A549 (cell line): ENCODE results near the gene PDGFB. TPM values are rescaled to one million over a fixed set of nuclear protein-coding genes. Genes with fewer than 3 reads are reported as not detected.
A peak's percentile ranks its signal among the peaks of the same experiment; 100 is the strongest.

Experiments used
- ATAC-seq, 2 experiments: fragments of 200-7000 bp in 1 of 2; fragments of >200 bp in 1 of 2; cut with Nextera tagmentation in 1 of 2; cut with Tn5 transposase in 1 of 2; 3 replicates each; pipeline versions ENCODE4 v1.8.0 to v1.9.1; 2018 to 2020; ENCODE audit warnings: mild to moderate bottlenecking in 1 of 2, moderate library complexity in 1 of 2
- CTCF ChIA-PET: fragments of 300-600 bp; sonication (Branson Sonifier 250); formaldehyde crosslinking; extraction: SDS; loops from one replicate; lab custom pipeline; 2021; ENCODE audit warnings: antibody characterized with exemption, inconsistent platforms; lab: Yijun Ruan, JAX
- POLR2A ChIA-PET: fragments of 350-600 bp; formaldehyde crosslinking; extraction: SDS; loops from one replicate; lab custom pipeline; 2021; ENCODE audit warnings: antibody characterized with exemption, inconsistent platforms; lab: Yijun Ruan, JAX
- DNase-seq, 2 experiments: peaks; one replicate each; pipeline versions ENCODE4 v3.0.0 to v3.0.0-alpha.2; 2011 to 2016; ENCODE audit warnings: low read depth in 1 of 2, low spot score in 1 of 2
- FAIRE-seq: peaks from 2 replicates; lab custom pipeline; 2011; peaks lifted over from hg19 to GRCh38; lab: Jason Lieb, UNC
- H3K27ac ChIP-seq, 2 experiments: fragments of >200 bp; sonication (Bioruptor Twin); formaldehyde crosslinking; 3 replicates each; pipeline ENCODE4 v1.5.1; 2016 to 2017
- H3K4me1 ChIP-seq: fragments of >200 bp; sonication (Bioruptor Twin); formaldehyde crosslinking; 3 replicates; pipeline ENCODE4 v1.6.1; 2016
- H3K4me2 ChIP-seq: fragments of >200 bp; sonication (Bioruptor Twin); formaldehyde crosslinking; 3 replicates; pipeline ENCODE4 v1.6.1; 2016
- H3K4me3 ChIP-seq: fragments of >200 bp; sonication (Bioruptor Twin); formaldehyde crosslinking; 3 replicates; pipeline ENCODE4 v1.5.1; 2016
- H3K9me3 ChIP-seq: fragments of >200 bp; sonication (Bioruptor Twin); formaldehyde crosslinking; 3 replicates; pipeline ENCODE4 v1.6.1; 2016
- BHLHE40 ChIP-seq: IDR thresholded peaks from 2 replicates; pipeline ENCODE4 v1.6.1; 2012; ENCODE audit warnings: low read depth, low read length, inconsistent platforms
- CBX2 ChIP-seq: fragments of 200-600 bp; sonication (generic); IDR thresholded peaks from 2 replicates; pipeline ENCODE4 v1.6.1; 2016; ENCODE audit warnings: low read depth, mild to moderate bottlenecking, borderline replicate concordance
- CHD4 ChIP-seq: fragments of 200-600 bp; sonication (generic); IDR thresholded peaks from 2 replicates; pipeline ENCODE4 v1.6.1; 2016; ENCODE audit warnings: antibody characterized with exemption, mild to moderate bottlenecking, borderline replicate concordance
- E2F6 ChIP-seq: IDR thresholded peaks from 2 replicates; pipeline ENCODE4 v1.6.1; 2012; ENCODE audit warnings: low read depth, borderline replicate concordance
- EP300 ChIP-seq, 2 experiments: fragments of >200 bp; sonication (Bioruptor Twin); formaldehyde crosslinking; IDR thresholded peaks; 2 replicates in 1 of 2; 3 replicates in 1 of 2; pipeline ENCODE4 v1.6.1; 2016 to 2017
- FOSL2 ChIP-seq, 2 experiments: fragments of 450-650 bp in 1 of 2; fragments of >200 bp in 1 of 2; sonication (Bioruptor Twin) in 1 of 2; formaldehyde crosslinking; IDR thresholded peaks; 2 replicates each; pipeline versions ENCODE4 v1.5.0 to v1.6.1; 2016 to 2020; ENCODE audit warnings: mild to moderate bottlenecking in 1 of 2, moderate library complexity in 1 of 2
- HOXB5 ChIP-seq: fragments of 250-450 bp; sonication (Bioruptor Pico); IDR thresholded peaks from 2 replicates; pipeline ENCODE4 v1.5.0; 2020; ENCODE audit warnings: mild to moderate bottlenecking, moderate library complexity
- REST ChIP-seq: fragments of 200-600 bp; sonication (generic); IDR thresholded peaks from 2 replicates; pipeline ENCODE4 v1.6.1; 2016; ENCODE audit warnings: antibody characterized with exemption, mild to moderate bottlenecking, moderate library complexity
- RFX5 ChIP-seq: fragments of 450-650 bp; IDR thresholded peaks from 2 replicates; pipeline ENCODE4 v1.7.1; 2014; ENCODE audit warnings: antibody characterized with exemption, mild to moderate bottlenecking, moderate library complexity
- SREBF2 ChIP-seq: fragments of 450-650 bp; IDR thresholded peaks from 2 replicates; pipeline ENCODE4 v1.6.1; 2014; ENCODE audit warnings: mild to moderate bottlenecking, moderate library complexity
- TFCP2L1 ChIP-seq: fragments of 250-450 bp; sonication (Bioruptor Pico); IDR thresholded peaks from 2 replicates; pipeline ENCODE4 v1.5.0; 2021; ENCODE audit warnings: mild to moderate bottlenecking
- TP53 ChIP-seq: fragments of 250-450 bp; sonication (Bioruptor Pico); IDR thresholded peaks from 2 replicates; pipeline ENCODE4 v1.5.0; 2021; ENCODE audit warnings: mild to moderate bottlenecking, moderate library complexity
- ZC3H11A ChIP-seq: fragments of 450-650 bp; IDR thresholded peaks from 2 replicates; pipeline ENCODE4 v1.6.1; 2014; ENCODE audit warnings: antibody characterized with exemption, mild to moderate bottlenecking
- ZFP36 ChIP-seq: fragments of 450-650 bp; IDR thresholded peaks from 2 replicates; pipeline ENCODE4 v1.6.1; 2014; ENCODE audit warnings: borderline replicate concordance; ENCODE audit not compliant: partially characterized antibody
- ZNF302 ChIP-seq: fragments of 250-450 bp; sonication (Bioruptor Pico); IDR thresholded peaks from 2 replicates; pipeline ENCODE4 v1.9.0; 2021; ENCODE audit warnings: inconsistent platforms, mild to moderate bottlenecking, moderate library complexity
- ZSCAN20 ChIP-seq: fragments of 250-450 bp; sonication (Bioruptor Pico); IDR thresholded peaks from 2 replicates; pipeline ENCODE4 v1.8.0; 2022; ENCODE audit warnings: mild to moderate bottlenecking, moderate library complexity
- WGBS: methylation state at CpG from one replicate; pipeline ENCODE4 v1.1.6; 2017; ENCODE audit errors: missing lambda C conversion rate; 5-methylcytosine and 5-hydroxymethylcytosine counted together
- polyA plus RNA-seq, 4 experiments: library from polyadenylated mRNA; depleted of rRNA in 3 of 4; stranded (reverse); fragments of >200 nt; fragmentation: RNase III in 1 of 4; extraction: RNeasy Plus Mini Kit Qiagen cat#74134 plus additional on column Dnase treatment in 1 of 4; gene quantifications; 2 replicates in 3 of 4; 3 replicates in 1 of 4; pipeline ENCODE4 v1.2.3, GENCODE V29; 2011 to 2017
- TF ChIP-seq, protein P1 (sequence below): IDR thresholded peaks from 2 replicates; pipeline ENCODE4 v1.6.1; 2012
- TF ChIP-seq, protein P2 (sequence below): fragments of >200 bp; sonication (Bioruptor Twin); formaldehyde crosslinking; IDR thresholded peaks from 3 replicates; pipeline ENCODE4 v1.5.1; 2016
- TF ChIP-seq, protein P3 (sequence below): fragments of >200 bp; sonication (Bioruptor Twin); formaldehyde crosslinking; IDR thresholded peaks from 2 replicates; pipeline ENCODE4 v1.6.1; 2016

PDGFB gene
- polyA plus RNA-seq, 2 of the 4 experiments (the other 2 are of a cell fraction), result 2.1 to 4.5 TPM

GRCh38 chr22:39221999-39222686 lies 22.6 kb downstream of the PDGFB start:
- TF ChIP-seq, protein P1, sequence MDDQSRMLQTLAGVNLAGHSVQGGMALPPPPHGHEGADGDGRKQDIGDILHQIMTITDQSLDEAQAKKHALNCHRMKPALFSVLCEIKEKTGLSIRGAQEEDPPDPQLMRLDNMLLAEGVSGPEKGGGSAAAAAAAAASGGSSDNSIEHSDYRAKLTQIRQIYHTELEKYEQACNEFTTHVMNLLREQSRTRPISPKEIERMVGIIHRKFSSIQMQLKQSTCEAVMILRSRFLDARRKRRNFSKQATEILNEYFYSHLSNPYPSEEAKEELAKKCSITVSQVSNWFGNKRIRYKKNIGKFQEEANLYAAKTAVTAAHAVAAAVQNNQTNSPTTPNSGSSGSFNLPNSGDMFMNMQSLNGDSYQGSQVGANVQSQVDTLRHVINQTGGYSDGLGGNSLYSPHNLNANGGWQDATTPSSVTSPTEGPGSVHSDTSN, result no peak
- TF ChIP-seq FOSL2 (IDR thresholded peaks at IDR 0.05), result no peak
- no peak for TF ChIP-seq FOSL2 (CRISPR knock-in tag; IDR thresholded peaks at IDR 0.05)
- TF ChIP-seq ZC3H11A, result no peak
- no peak for TF ChIP-seq EP300 (IDR thresholded peaks at IDR 0.05)
- TF ChIP-seq ZSCAN20 (CRISPR knock-in tag), result no peak
- TF ChIP-seq, protein P2, sequence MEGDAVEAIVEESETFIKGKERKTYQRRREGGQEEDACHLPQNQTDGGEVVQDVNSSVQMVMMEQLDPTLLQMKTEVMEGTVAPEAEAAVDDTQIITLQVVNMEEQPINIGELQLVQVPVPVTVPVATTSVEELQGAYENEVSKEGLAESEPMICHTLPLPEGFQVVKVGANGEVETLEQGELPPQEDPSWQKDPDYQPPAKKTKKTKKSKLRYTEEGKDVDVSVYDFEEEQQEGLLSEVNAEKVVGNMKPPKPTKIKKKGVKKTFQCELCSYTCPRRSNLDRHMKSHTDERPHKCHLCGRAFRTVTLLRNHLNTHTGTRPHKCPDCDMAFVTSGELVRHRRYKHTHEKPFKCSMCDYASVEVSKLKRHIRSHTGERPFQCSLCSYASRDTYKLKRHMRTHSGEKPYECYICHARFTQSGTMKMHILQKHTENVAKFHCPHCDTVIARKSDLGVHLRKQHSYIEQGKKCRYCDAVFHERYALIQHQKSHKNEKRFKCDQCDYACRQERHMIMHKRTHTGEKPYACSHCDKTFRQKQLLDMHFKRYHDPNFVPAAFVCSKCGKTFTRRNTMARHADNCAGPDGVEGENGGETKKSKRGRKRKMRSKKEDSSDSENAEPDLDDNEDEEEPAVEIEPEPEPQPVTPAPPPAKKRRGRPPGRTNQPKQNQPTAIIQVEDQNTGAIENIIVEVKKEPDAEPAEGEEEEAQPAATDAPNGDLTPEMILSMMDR, result no peak
- no peak for TF ChIP-seq TP53
- TF ChIP-seq ZFP36, result no peak
- no peak for TF ChIP-seq RFX5
- TF ChIP-seq CHD4, result no peak
- TF ChIP-seq SREBF2, result no peak
- TF ChIP-seq HOXB5, result no peak
- TF ChIP-seq, protein P3, sequence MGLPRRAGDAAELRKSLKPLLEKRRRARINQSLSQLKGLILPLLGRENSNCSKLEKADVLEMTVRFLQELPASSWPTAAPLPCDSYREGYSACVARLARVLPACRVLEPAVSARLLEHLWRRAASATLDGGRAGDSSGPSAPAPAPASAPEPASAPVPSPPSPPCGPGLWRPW, result no peak
- TF ChIP-seq CBX2, result no peak
- TF ChIP-seq REST, result no peak
- Histone ChIP-seq H3K4me2 (no peak overlapping the region), H3K27ac (no peak overlapping the region), H3K9me3 (no peaks in the 10 kb centered on the region), H3K4me3 (no peak overlapping the region), H3K4me1 (0 out of 3 replicates have a peak, but pooled peaks cover 4% of the 10 kb centered on the region)
- no peak for ATAC-seq
- ChIA-PET POLR2A (no interaction called here), CTCF (interaction anchor here (0.8 to 1.3 kb wide), 3 partner anchors 9 to 70 kb away, joined by 3 to 4 read pairs (median 3); no protein-coding TSS in a partner anchor)
- no peak for FAIRE-seq
- no peak for DNase-seq
- WGBS, result 79% methylated on average over 4 of the region's 10 CpGs

GRCh38 chr22:39220890-39221850 lies 23.6 kb downstream of the PDGFB start:
- Histone ChIP-seq H3K4me2 (no peak overlapping the region), H3K4me3 (no peak overlapping the region), H3K9me3 (no peaks in the 10 kb centered on the region), H3K4me1 (0 out of 3 replicates have a peak, but pooled peaks cover 4% of the 10 kb centered on the region), H3K27ac (no peak overlapping the region)
- FAIRE-seq (no peak), ATAC-seq (0 out of 6 replicates have a peak, but pooled peaks of 1 of the 2 experiments have one; percentile 19), DNase-seq (no peak)
- WGBS, result 60% methylated on average over 9 of the region's 9 CpGs
- ChIA-PET CTCF (interaction anchor here (0.8 to 1.3 kb wide), 4 partner anchors 10 to 71 kb away, joined by 3 to 4 read pairs (median 4); no protein-coding TSS in a partner anchor), POLR2A (no interaction called here)
- TF ChIP-seq E2F6, result no peak
- no peak for TF ChIP-seq EP300 (IDR thresholded peaks at IDR 0.05)
- TF ChIP-seq TFCP2L1 (CRISPR knock-in tag), result no peak
- TF ChIP-seq ZNF302 (CRISPR knock-in tag), result no peak
- TF ChIP-seq BHLHE40, result no peak
